A549 (cell line): ENCODE measurements around the gene PXDN. TPM values are rescaled to one million over a fixed set of nuclear protein-coding genes. Genes with fewer than 3 reads are reported as not detected.
"Not testable (repeated sequence)": the region's sequence is repeated elsewhere in the genome, so short reads cannot be mapped to it uniquely, and the experiment has no call there.

Experiments used
- ATAC-seq, 2 experiments: fragments of 200-7000 bp in 1 of 2; fragments of >200 bp in 1 of 2; cut with Nextera tagmentation in 1 of 2; cut with Tn5 transposase in 1 of 2; 3 replicates each; pipeline versions ENCODE4 v1.8.0 to v1.9.1; 2018 to 2020; ENCODE audit warnings: mild to moderate bottlenecking in 1 of 2, moderate library complexity in 1 of 2
- CTCF ChIA-PET: fragments of 300-600 bp; sonication (Branson Sonifier 250); formaldehyde crosslinking; extraction: SDS; loops from one replicate; lab custom pipeline; 2021; ENCODE audit warnings: antibody characterized with exemption, inconsistent platforms; lab: Yijun Ruan, JAX
- POLR2A ChIA-PET: fragments of 350-600 bp; formaldehyde crosslinking; extraction: SDS; loops from one replicate; lab custom pipeline; 2021; ENCODE audit warnings: antibody characterized with exemption, inconsistent platforms; lab: Yijun Ruan, JAX
- DNase-seq, 2 experiments: peaks; one replicate each; pipeline versions ENCODE4 v3.0.0 to v3.0.0-alpha.2; 2011 to 2016; ENCODE audit warnings: low read depth in 1 of 2, low spot score in 1 of 2
- FAIRE-seq: peaks from 2 replicates; lab custom pipeline; 2011; peaks lifted over from hg19 to GRCh38; lab: Jason Lieb, UNC
- H3K27ac ChIP-seq, 2 experiments: fragments of >200 bp; sonication (Bioruptor Twin); formaldehyde crosslinking; 3 replicates each; pipeline ENCODE4 v1.5.1; 2016 to 2017
- H3K4me1 ChIP-seq: fragments of >200 bp; sonication (Bioruptor Twin); formaldehyde crosslinking; 3 replicates; pipeline ENCODE4 v1.6.1; 2016
- H3K4me2 ChIP-seq: fragments of >200 bp; sonication (Bioruptor Twin); formaldehyde crosslinking; 3 replicates; pipeline ENCODE4 v1.6.1; 2016
- H3K4me3 ChIP-seq: fragments of >200 bp; sonication (Bioruptor Twin); formaldehyde crosslinking; 3 replicates; pipeline ENCODE4 v1.5.1; 2016
- H3K9me3 ChIP-seq: fragments of >200 bp; sonication (Bioruptor Twin); formaldehyde crosslinking; 3 replicates; pipeline ENCODE4 v1.6.1; 2016
- ATOH8 ChIP-seq: fragments of 250-450 bp; sonication (Bioruptor Pico); IDR thresholded peaks from 2 replicates; pipeline ENCODE4 v1.5.0; 2020; ENCODE audit warnings: low read depth, mild to moderate bottlenecking, moderate library complexity
- BCL3 ChIP-seq: fragments of >200 bp; sonication (Bioruptor Twin); formaldehyde crosslinking; IDR thresholded peaks from 3 replicates; pipeline ENCODE4 v1.6.1; 2016
- E2F6 ChIP-seq: IDR thresholded peaks from 2 replicates; pipeline ENCODE4 v1.6.1; 2012; ENCODE audit warnings: low read depth, borderline replicate concordance
- ELK1 ChIP-seq: fragments of 150-350 bp; IDR thresholded peaks from 2 replicates; pipeline ENCODE4 v1.6.1; 2014; ENCODE audit warnings: low read depth, mild to moderate bottlenecking, low read length
- EP300 ChIP-seq, 2 experiments: fragments of >200 bp; sonication (Bioruptor Twin); formaldehyde crosslinking; IDR thresholded peaks; 2 replicates in 1 of 2; 3 replicates in 1 of 2; pipeline ENCODE4 v1.6.1; 2016 to 2017
- FOSL2 ChIP-seq, 2 experiments: fragments of 450-650 bp in 1 of 2; fragments of >200 bp in 1 of 2; sonication (Bioruptor Twin) in 1 of 2; formaldehyde crosslinking; IDR thresholded peaks; 2 replicates each; pipeline versions ENCODE4 v1.5.0 to v1.6.1; 2016 to 2020; ENCODE audit warnings: mild to moderate bottlenecking in 1 of 2, moderate library complexity in 1 of 2
- GATA3 ChIP-seq: IDR thresholded peaks from 2 replicates; pipeline ENCODE4 v1.6.1; 2012; ENCODE audit warnings: borderline replicate concordance
- HDAC2 ChIP-seq: fragments of 200-600 bp; sonication (generic); IDR thresholded peaks from 2 replicates; pipeline ENCODE4 v1.6.1; 2016
- HEYL ChIP-seq: fragments of 250-450 bp; sonication (Bioruptor Pico); IDR thresholded peaks from 2 replicates; pipeline ENCODE4 v1.8.0; 2021; ENCODE audit warnings: mild to moderate bottlenecking, moderate library complexity
- HOXA7 ChIP-seq: fragments of 250-450 bp; sonication (Bioruptor Pico); IDR thresholded peaks from 2 replicates; pipeline ENCODE4 v1.5.0; 2020; ENCODE audit warnings: mild to moderate bottlenecking, moderate library complexity
- HOXB5 ChIP-seq: fragments of 250-450 bp; sonication (Bioruptor Pico); IDR thresholded peaks from 2 replicates; pipeline ENCODE4 v1.5.0; 2020; ENCODE audit warnings: mild to moderate bottlenecking, moderate library complexity
- KDM5A ChIP-seq: fragments of 200-600 bp; sonication (generic); IDR thresholded peaks from 2 replicates; pipeline ENCODE4 v1.6.1; 2016; ENCODE audit warnings: antibody characterized with exemption, mild to moderate bottlenecking
- MAZ ChIP-seq: fragments of 150-350 bp; IDR thresholded peaks from 2 replicates; pipeline ENCODE4 v1.6.1; 2014; ENCODE audit warnings: antibody characterized with exemption, low read depth, low read length, borderline replicate concordance
- NFE2L2 ChIP-seq: fragments of 150-350 bp; conservative IDR thresholded peaks from 2 replicates; pipeline ENCODE4 v1.6.1; 2014; ENCODE audit warnings: low read length
- NPAS2 ChIP-seq: fragments of 250-450 bp; sonication (Bioruptor Pico); IDR thresholded peaks from 2 replicates; pipeline ENCODE4 v1.8.0; 2022; ENCODE audit warnings: mild to moderate bottlenecking, moderate library complexity, borderline replicate concordance
- NR3C1 ChIP-seq: fragments of >200 bp; sonication (Bioruptor Twin); formaldehyde crosslinking; IDR thresholded peaks from 3 replicates; pipeline ENCODE4 v1.6.1; 2017
- PBX3 ChIP-seq: IDR thresholded peaks from 2 replicates; pipeline ENCODE4 v1.6.1; 2012
- PHF8 ChIP-seq: fragments of 200-600 bp; sonication (generic); IDR thresholded peaks from 2 replicates; pipeline ENCODE4 v1.6.1; 2016; ENCODE audit warnings: low read depth, mild to moderate bottlenecking, antibody characterized with exemption, moderate library complexity, borderline replicate concordance
- POLR2AphosphoS2 ChIP-seq: conservative IDR thresholded peaks from 2 replicates; pipeline ENCODE4 v1.6.1; 2012; ENCODE audit warnings: low read length, improper control_type of control experiment, inconsistent platforms
- RFX5 ChIP-seq: fragments of 450-650 bp; IDR thresholded peaks from 2 replicates; pipeline ENCODE4 v1.7.1; 2014; ENCODE audit warnings: antibody characterized with exemption, mild to moderate bottlenecking, moderate library complexity
- RNF2 ChIP-seq: fragments of 200-600 bp; sonication (generic); IDR thresholded peaks from 2 replicates; pipeline ENCODE4 v1.6.1; 2016; ENCODE audit warnings: low read depth, mild to moderate bottlenecking, antibody characterized with exemption, moderate library complexity, borderline replicate concordance
- SREBF2 ChIP-seq: fragments of 450-650 bp; IDR thresholded peaks from 2 replicates; pipeline ENCODE4 v1.6.1; 2014; ENCODE audit warnings: mild to moderate bottlenecking, moderate library complexity
- TP53 ChIP-seq: fragments of 250-450 bp; sonication (Bioruptor Pico); IDR thresholded peaks from 2 replicates; pipeline ENCODE4 v1.5.0; 2021; ENCODE audit warnings: mild to moderate bottlenecking, moderate library complexity
- ZNF302 ChIP-seq: fragments of 250-450 bp; sonication (Bioruptor Pico); IDR thresholded peaks from 2 replicates; pipeline ENCODE4 v1.9.0; 2021; ENCODE audit warnings: inconsistent platforms, mild to moderate bottlenecking, moderate library complexity
- WGBS: methylation state at CpG from one replicate; pipeline ENCODE4 v1.1.6; 2017; ENCODE audit errors: missing lambda C conversion rate; 5-methylcytosine and 5-hydroxymethylcytosine counted together
- polyA plus RNA-seq, 4 experiments: library from polyadenylated mRNA; depleted of rRNA in 3 of 4; stranded (reverse); fragments of >200 nt; fragmentation: RNase III in 1 of 4; extraction: RNeasy Plus Mini Kit Qiagen cat#74134 plus additional on column Dnase treatment in 1 of 4; gene quantifications; 2 replicates in 3 of 4; 3 replicates in 1 of 4; pipeline ENCODE4 v1.2.3, GENCODE V29; 2011 to 2017

PXDN gene
- polyA plus RNA-seq, 2 of the 4 experiments (the other 2 are of a cell fraction) = 3.7 to 7.3 TPM

- ATAC-seq, POLR2A ChIA-PET, CTCF ChIA-PET, H3K27ac ChIP-seq, H3K4me2 ChIP-seq, FAIRE-seq, H3K4me3 ChIP-seq, H3K9me3 ChIP-seq, DNase-seq: not testable (repeated sequence)
- peaks cover 17% of the 10 kb centered on the region for H3K4me1 ChIP-seq
- 87% methylated on average over 11 of the region's 11 CpGs for WGBS
These were observed 64.8 kb downstream of the PXDN start for GRCh38 chr2:1679488-1680039.

GRCh38 chr2:1679065-1679464 lies 65.2 kb downstream of the PXDN start:
- DNase-seq, H3K9me3 ChIP-seq, H3K4me2 ChIP-seq, POLR2A ChIA-PET, ATAC-seq, CTCF ChIA-PET, H3K27ac ChIP-seq, H3K4me3 ChIP-seq: not testable (repeated sequence)
- FAIRE-seq = peak; percentile 78
- 81% methylated on average over 7 of the region's 7 CpGs for WGBS
- peaks cover 17% of the 10 kb centered on the region for H3K4me1 ChIP-seq

- ChIA-PET POLR2A (no interaction called here), CTCF (interaction anchor here (1.5 kb wide), 1 partner anchor 13 kb away, joined by 6 read pairs; no protein-coding TSS in a partner anchor)
- Histone ChIP-seq H3K4me1 (peaks cover 17% of the 10 kb centered on the region), H3K4me2 (no peak overlapping the region), H3K9me3 (no peaks in the 10 kb centered on the region), H3K4me3 (no peak overlapping the region), H3K27ac (no peak overlapping the region)
- TF ChIP-seq PBX3 (no peak), FOSL2 (IDR thresholded peaks at IDR 0.05) (no peak), FOSL2 (CRISPR knock-in tag; IDR thresholded peaks at IDR 0.05) (no peak), KDM5A (no peak), PHF8 (no peak), SREBF2 (no peak), ZNF302 (CRISPR knock-in tag) (no peak), MAZ (no peak)
- ATAC-seq (no peak), FAIRE-seq (no peak), DNase-seq (no peak)
- 75% methylated on average over 12 of the region's 14 CpGs for WGBS
These were observed 65.7 kb downstream of the PXDN start for GRCh38 chr2:1678609-1679008.

- no peak overlapping the region for H3K4me2 ChIP-seq
- ATAC-seq (no peak), FAIRE-seq (no peak), DNase-seq (no peak)
- no peak overlapping the region for H3K27ac ChIP-seq
- no peak overlapping the region for H3K4me3 ChIP-seq
- no peaks in the 10 kb centered on the region for H3K9me3 ChIP-seq
- ChIA-PET POLR2A (no interaction called here), CTCF (interaction anchor here (0.7 to 1.5 kb wide), 2 partner anchors 14 to 73 kb away, joined by 4 to 6 read pairs; no protein-coding TSS in a partner anchor)
- TF ChIP-seq RFX5 = no peak
- no peak for TF ChIP-seq EP300 (IDR thresholded peaks at IDR 0.05)
- TF ChIP-seq ELK1 = no peak
- TF ChIP-seq TP53 (CRISPR knock-in tag) = no peak
- no peak for TF ChIP-seq BCL3
- TF ChIP-seq ATOH8 = no peak
- no peak for TF ChIP-seq HDAC2
- no peak for TF ChIP-seq SREBF2
- TF ChIP-seq HEYL (CRISPR knock-in tag) = no peak
- no peak for TF ChIP-seq HOXB5 (CRISPR knock-in tag)
- TF ChIP-seq HOXA7 (CRISPR knock-in tag) = no peak
- TF ChIP-seq NPAS2 (CRISPR knock-in tag) = no peak
- TF ChIP-seq GATA3 = no peak
- no peak for TF ChIP-seq E2F6
- TF ChIP-seq NR3C1 = no peak
- TF ChIP-seq NFE2L2 = no peak
- no peak for TF ChIP-seq POLR2AphosphoS2
- TF ChIP-seq RNF2 = no peak
- WGBS = 74% methylated on average over 12 of the region's 12 CpGs
- peaks cover 17% of the 10 kb centered on the region for H3K4me1 ChIP-seq
These were observed 66.5 kb downstream of the PXDN start for GRCh38 chr2:1677821-1678165.
